Prostate gland (tissue), 2 donors: ENCODE data around the gene NUP85.

Experiments
- CTCF ChIP-seq, 4 experiments: fragments of 200-600 bp in 2 of 4; fragments of 450-650 bp in 2 of 4; sonication (generic) in 2 of 4; IDR thresholded peaks; 1 replicate in 3 of 4; 2 replicates in 1 of 4; pipeline ENCODE4 v1.5.1; 2016 to 2019; ENCODE audit warnings: antibody characterized with exemption in 4 of 4, mild to moderate bottlenecking in 2 of 4, moderate library complexity in 2 of 4
- POLR2A ChIP-seq: fragments of 450-650 bp; IDR thresholded peaks from one replicate; pipeline ENCODE4 v1.6.1; 2016; ENCODE audit warnings: antibody characterized with exemption, mild to moderate bottlenecking
- POLR2AphosphoS5 ChIP-seq: sonication (generic); formaldehyde crosslinking; IDR thresholded peaks from one replicate; pipeline ENCODE4 v1.6.1; 2017; ENCODE audit warnings: antibody characterized with exemption

- no peak for TF ChIP-seq POLR2AphosphoS5
- TF ChIP-seq POLR2A, result no peak
- TF ChIP-seq CTCF (IDR thresholded peaks at IDR 0.05), result no peak
These were observed 32.6 kb downstream of the NUP85 start for GRCh38 chr17:75238020-75238580.
